ENCODE data around the gene NCAM1. TPM values are rescaled to one million over a fixed set of nuclear protein-coding genes. Genes with fewer than 3 reads are reported as not detected.

NCAM1 gene
- total RNA-seq, 1 donor from 2014 or later = 84.7 TPM

DNA sequence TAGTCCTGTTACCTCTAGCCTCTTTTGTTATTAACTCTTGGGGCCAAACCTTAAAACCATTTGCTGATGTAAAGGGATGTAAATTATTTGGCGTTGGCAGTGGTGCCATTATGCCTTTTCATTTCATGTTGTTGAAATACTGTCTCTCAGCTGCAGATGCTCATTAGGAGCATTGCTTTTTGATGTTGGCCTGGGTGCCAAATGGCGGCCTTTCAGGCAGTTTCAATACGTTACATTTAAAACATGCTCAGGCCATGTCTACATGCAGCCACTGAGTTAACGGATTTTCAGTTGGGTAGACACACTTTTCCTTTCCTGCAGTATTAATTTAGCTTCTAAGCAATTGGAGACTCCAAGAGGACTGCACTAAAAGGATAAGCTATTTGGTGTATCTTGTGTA, 5.3 kb downstream of the NCAM1 start:
- intact Hi-C loops (cut with DNase I) = no loop called here
- ATAC-seq = no peak
- no peak for DNase-seq (ENCODE audit: low spot score)

DNA sequence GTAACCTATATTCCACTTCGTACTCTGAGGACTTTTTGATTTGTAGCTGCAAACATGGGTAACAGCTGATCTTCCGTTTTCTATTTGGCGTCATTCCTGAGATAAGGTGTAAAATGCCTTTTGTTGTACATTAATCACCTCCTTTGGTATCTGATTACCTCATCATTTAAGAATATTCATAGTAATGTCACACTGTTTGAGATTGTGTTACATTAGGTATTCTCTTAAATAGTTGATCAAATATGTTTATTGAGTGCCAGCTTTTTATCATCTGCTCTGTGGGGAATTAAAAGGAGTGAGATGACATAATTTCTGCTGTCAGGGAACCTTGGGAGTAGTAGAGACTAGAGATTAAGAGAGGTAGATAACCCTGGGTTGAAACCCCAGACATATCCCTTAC, 5.9 kb downstream of the NCAM1 start:
- intact Hi-C loops (cut with DNase I) = no loop called here
- no peak for DNase-seq (ENCODE audit: low spot score)
- no peak for ATAC-seq

DNA sequence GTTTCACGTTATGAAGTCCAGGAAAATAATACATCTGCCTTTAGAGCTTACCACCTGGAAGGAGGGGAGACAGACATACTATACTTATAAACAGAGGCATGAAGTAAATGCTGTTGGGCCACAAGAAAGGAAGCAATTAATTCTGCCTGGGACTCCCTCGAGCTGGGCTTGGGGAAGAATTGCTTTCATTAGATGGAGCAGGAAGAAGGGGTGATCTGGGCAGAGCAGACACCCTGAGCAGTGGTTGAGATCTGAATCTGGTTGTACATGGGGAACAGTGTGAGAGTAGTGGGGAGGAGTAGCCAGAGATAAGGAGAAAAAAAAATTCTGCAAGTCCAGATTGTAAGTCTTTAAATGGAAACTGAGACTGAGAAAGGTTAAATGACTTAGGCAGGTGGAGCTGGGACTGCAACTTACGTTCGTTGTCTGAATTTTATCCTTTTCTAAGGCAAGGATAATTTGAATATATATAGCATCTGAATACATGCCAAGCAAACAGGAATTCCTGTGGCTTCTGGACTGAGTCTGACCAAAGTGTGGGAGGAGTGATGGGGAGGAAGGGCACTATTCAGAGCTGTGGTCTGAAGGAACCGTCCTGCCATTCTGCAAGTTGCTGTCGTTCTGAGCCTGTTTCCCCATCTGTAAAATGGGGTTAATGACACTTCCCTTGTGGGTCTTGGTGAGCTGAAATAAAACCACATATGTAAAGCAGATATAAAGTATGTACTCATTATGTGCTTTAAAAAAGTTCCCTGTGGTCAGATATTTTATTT, 7.9 kb downstream of the NCAM1 start:
- ATAC-seq (no peak), DNase-seq (ENCODE audit: low spot score) (no peak)
- intact Hi-C loops (cut with DNase I) = no loop called here

DNA sequence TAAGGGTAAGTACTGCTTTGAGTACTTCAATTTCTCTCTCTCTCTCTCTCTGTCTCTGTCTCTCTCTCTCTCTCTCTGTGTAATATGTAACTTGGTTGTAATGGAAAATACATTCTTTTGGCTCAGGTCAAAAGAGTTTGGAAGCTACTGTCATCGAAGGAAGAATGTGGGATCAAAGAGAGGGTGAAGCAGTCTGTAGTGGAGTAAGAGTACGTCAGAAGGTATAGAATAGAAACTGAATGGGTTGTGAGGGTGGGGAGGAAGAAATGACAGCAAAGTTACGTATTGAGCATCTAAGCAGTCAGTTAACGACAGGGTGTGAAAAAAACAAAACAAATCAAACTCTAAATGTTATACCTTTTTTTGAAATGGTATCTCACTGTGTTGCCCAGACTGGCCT, 10.0 kb downstream of the NCAM1 start:
- ATAC-seq (no peak), DNase-seq (ENCODE audit: low spot score) (no peak)
- intact Hi-C loops (cut with DNase I) = no loop called here

DNA sequence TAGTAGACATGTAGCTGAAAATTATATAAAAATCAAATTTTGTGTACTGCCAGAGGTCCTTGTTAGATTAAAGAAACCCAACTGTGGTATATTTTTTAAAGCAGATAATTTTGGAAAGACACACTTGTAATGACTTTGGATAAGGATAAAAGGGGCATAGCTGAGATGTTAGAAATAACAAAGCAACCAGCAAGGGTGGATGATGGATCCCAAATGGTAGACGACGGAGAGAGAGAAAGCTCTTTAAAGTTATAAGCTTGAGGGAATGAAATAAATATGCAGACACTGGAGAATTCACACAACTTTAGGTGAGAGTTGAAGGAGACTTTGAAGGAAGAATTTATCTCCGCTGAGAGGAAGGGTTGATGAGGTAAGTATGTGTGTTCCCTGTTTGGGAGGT, 10.6 kb downstream of the NCAM1 start:
- intact Hi-C loops (cut with DNase I) = no loop called here
- DNase-seq (ENCODE audit: low spot score) (no peak), ATAC-seq (no peak)

DNA sequence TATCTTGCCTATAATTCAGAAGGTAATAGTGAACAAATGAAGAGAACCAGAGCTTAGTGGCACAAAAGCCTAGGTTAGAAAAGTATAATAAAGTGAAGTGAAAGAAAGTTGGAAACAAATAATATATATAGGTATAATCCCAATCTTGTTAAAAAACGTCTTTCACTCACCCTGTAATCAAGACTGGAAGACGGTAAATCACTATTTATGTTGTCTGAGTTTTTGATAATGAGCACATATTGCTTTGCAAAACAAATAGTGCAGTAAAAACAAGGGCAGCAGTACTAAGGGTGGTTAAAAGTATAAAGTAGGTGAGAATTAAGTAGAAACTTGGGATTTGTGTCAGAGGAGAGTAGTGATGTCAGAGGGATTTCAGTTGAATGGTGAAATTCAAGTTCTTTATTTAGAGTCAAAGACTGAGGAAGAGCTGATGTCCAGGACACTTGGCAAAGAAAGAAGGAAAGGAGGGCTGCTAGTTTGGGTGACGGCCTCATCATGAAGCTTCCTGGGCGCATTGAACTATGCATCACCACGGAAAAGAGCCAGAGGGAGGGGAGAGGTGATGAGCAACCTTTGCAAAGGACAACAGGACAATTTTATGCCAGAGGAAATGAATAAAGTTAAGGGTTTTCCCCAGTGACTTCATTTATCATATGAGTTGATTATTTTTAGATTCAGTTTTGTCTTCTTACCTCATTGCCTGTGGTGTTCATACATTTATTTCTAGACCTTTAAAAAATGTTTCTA, 11.4 kb downstream of the NCAM1 start:
- no peak for ATAC-seq
- no peak for DNase-seq (ENCODE audit: low spot score)
- intact Hi-C loops (cut with DNase I) = no loop called here

DNA sequence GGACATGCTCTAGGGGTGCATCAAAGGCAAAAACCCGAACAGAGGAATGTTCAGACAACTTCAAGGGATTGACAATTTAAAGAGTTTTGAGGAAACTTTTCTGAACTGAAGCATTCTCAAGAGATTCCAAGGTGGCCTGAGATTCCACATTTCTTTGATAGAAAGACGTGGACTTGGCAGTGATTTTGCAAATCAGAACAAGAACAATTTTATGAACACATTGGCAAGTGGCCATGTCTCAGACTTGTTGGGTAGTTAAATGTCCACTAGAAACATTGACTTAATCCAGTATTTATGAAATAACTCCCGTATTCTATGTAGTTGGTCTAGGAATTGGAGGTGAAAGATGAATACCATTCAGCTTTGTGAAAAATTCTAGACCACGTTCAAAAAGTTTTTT, 13.8 kb downstream of the NCAM1 start:
- DNase-seq (ENCODE audit: low spot score) = no peak
- no peak for ATAC-seq
- intact Hi-C loops (cut with DNase I) = no loop called here

DNA sequence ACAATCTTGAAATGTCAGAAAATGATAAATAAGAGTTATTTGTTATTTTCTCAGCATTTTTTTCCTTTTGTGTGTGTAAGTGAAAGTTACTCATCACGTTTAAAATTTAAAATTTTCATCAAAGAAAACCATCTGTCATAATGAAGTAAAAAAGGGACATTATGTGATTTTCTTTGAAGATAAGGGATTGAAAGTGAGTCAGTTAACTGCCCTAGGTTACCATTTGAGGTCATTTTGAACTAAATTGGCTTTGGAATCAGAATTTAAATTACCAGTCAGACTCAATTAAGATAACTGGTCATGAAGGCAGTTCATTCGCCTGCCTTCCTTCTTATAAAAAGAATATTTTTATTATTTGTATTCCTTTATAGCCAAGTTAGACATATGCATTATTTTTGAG, 14.3 kb downstream of the NCAM1 start:
- DNase-seq (ENCODE audit: low spot score) = no peak
- no peak for ATAC-seq

DNA sequence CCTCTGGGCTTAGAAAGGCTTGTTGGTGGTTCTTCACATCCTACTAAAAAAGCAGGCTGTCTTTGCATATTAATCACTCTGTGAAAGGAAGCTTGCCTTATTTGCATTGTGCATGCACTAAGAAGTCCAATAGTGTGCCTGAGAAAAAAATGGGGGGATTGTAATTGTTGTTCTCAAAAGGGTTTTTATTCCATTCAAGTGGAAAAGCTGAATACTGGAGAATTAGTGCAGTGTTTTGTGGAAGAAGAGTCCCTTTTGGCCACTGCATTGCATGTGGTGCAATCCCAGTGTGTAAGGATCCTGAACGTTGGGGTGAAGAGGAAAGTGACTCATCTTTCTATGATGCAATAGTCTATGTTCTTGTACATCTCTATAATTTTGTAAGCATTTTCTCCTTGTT, 16.5 kb downstream of the NCAM1 start:
- peak; percentile 76 for ATAC-seq
- DNase-seq (ENCODE audit: low spot score) = no peak
- intact Hi-C loops (cut with DNase I) = no loop called here

More for the DNA sequence above, 14.3 kb downstream of the NCAM1 start:
- intact Hi-C loops (cut with DNase I) = no loop called here

DNA sequence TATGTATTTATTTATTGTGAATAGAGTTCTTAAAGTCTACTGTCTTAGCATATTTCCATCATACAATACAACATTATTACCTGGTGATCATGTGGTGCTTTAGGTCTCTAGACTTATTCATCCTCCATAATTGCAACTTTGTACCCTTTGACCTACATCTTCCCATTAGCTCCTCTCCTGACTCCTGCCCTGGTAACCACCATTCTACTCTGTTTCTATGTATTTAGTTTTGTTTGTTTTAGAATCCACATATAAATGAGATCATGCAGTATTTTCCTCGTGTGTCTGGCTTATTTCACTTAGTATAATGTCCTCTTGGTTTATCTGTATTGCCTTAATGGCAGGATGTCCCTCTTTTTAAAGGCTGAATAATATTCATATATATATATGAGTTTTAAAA, 22.7 kb downstream of the NCAM1 start:
- intact Hi-C loops (cut with DNase I) = no loop called here
- DNase-seq (ENCODE audit: low spot score) = no peak
- ATAC-seq = no peak

DNA sequence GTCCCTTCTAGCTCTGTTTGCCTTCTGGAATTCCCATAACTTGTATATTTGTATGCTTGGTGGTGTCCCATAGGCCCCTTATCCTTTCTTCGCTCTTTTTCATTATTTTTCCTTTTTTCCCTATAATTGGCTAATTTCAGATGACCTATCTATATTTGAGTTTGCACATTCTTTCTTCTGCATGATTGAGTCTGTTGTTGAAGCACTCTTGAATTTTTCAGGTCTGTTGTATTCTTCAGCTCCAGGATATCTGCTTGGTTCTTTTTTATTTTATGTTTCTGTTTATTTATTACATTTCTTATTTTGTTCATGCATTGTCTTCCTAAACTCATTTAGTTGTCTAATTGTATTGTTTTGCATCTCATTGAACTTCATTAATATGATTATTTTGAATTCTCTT, 28.0 kb downstream of the NCAM1 start:
- no peak for ATAC-seq
- intact Hi-C loops (cut with DNase I) = no loop called here
- no peak for DNase-seq (ENCODE audit: low spot score)

DNA sequence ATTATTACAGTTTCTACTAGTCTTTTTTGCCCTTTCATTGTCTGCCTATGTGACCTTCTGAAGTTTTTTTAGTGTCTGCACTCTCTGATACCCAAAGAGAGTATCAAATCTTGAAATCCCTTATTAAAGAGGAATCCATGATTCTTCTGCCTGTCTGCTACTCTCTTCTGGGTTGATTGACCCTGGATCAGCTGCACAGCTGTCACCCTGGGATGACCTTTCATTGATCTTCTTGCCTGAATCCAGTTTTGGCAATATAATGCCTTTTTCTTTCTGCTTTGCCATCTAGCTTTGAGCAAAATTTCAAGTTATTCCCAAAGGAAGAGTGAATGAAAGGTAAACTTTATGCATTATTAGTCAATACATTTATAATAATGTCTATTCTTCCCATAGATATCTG, 32.6 kb downstream of the NCAM1 start:
- DNase-seq (ENCODE audit: low spot score) (no peak), ATAC-seq (no peak)
- intact Hi-C loops (cut with DNase I) = no loop called here

DNA sequence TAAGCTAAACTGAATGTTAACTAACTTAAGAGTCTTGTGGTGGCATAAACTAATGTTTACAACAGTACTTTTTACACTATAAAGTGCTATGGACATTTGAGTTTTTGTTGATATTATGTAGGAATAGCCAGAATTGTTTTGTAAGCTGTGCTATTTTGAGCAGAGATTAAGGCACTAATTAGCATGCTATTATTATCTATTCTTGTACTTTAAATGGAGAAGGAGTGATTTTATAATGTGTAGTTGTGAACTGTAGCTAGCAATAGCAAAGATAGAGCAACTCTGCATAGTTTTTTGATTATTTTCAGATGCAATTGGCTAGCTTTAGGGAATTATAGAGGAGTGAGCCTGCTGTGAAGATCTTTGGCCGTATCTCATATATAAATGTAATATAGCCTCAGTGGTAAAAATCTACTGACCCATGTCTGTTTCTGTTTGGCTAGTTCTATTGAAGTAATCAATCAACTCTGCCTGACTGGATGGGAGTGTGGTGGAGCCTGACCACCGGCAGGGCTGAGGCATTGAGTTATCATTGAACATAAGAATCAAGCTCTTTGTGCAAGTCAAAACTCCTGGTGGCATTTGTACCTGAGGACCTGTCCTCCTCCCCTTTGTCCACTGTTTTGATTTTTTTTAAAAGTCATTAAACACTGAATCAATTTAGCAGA, 34.3 kb downstream of the NCAM1 start:
- ATAC-seq = no peak
- no peak for DNase-seq (ENCODE audit: low spot score)
- intact Hi-C loops (cut with DNase I) = no loop called here

DNA sequence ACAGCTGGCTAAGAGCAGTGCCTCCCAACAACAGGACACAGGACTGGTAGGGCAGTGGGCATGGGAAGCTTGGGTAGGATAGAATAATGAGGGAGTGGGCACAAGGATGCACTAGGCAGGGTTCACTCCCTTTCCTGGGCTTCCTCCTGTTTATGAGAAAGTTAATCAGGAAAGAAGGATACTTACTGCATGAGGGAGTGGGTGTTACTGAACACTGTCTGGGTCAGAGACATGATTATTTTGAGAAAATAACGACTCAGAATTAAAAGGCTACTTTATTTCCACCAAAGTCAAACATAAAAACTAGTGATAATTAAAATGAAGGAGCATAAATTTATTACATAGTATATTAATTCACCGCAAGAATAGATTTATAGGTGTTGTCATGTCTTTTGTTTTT, 35.8 kb downstream of the NCAM1 start:
- DNase-seq (ENCODE audit: low spot score) (no peak), ATAC-seq (no peak)
- intact Hi-C loops (cut with DNase I) = no loop called here

DNA sequence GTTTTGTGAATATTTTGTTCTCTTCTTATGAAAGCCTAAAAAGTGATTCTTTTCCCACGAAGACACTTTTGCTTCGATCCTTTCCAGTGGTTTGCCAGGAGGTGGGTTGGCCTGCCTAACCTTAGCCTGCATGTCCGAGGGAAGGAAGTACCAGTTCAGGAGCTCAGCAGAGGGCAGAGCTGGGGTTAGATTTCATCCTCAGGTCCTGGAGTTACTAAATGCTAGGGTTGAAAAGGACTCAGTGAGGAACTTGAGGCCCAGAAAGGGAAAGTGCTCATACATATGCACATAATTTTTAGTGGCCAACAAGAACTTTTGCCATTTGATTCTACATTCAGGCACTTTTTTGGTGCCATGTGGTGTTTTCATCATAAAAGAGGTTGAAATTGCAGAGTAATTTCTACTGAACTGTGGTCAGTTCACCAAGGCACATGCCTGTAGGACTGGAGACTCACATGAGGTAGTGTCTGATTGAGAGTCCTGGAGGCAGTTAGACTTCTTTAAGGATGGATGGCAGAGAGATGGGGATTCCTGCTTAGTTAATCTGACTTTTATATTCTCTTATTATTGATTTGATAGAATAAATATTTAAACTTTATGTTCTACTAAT, 36.7 kb downstream of the NCAM1 start:
- intact Hi-C loops (cut with DNase I) = no loop called here
- ATAC-seq (no peak), DNase-seq (ENCODE audit: low spot score) (no peak)

DNA sequence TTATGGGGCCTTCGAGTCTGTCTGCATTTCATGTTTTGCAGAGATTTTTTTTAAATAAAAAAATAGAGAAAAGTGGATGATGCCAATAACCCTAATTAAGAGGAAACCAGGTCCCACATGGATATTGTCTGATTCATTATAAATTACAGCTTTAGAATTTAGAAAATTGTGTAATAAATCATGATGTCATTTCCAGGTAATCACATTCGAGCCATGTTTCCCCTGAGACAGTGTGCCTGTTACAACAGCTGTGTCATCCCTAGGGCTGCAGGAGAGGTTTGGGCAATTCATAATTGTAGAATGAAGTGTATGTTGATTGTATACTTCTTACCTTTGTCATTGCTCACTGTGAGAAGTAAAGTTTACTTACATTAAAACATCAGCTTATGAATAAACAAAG, 38.3 kb downstream of the NCAM1 start:
- ATAC-seq (no peak), DNase-seq (ENCODE audit: low spot score) (no peak)
- intact Hi-C loops (cut with DNase I) = no loop called here

DNA sequence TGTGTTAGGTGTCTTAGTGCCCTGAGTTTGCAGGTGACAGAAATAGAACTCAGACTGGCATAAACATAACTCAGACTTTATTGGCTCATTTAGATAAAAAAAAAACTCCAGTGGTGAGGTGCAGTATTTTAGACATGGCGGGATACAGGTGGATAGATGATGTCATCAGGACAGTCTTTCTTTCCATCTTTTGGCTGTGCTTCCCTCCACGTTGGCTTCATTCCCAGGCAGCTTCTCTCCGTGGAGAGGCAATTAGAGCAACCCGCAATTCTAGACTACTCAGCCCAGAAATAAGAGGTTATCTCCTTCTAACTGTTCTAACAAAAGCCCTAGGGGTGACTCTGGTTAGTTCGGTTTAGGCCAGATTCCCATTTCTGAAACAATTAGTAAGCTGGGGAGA, 40.5 kb downstream of the NCAM1 start:
- ATAC-seq = no peak
- intact Hi-C loops (cut with DNase I) = no loop called here
- no peak for DNase-seq (ENCODE audit: low spot score)

DNA sequence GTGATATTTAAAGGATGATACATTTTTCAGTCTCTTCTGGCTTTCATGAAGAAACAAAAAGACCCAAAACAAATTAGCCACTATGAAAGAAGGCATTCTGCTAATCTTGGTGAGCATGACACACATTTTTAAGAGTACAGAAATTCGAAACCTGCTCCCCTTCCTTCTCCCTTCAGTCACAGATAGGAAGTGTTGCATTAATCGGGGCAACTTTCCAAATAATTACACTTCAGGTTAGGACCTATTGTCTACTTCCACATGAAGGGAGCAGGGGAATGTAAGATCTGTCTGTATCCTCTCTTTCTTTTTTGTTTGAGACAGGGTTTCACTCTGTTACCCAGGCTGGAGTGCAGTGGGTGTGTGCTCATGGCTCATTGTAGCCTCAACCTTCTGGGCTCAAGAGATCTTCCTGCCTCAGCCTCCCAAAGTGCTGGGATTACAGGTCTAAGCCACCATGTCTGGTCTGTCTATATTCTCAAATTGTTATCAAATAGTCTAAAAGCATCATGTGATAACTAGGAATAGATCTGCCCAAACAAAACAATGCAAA, 45.8 kb downstream of the NCAM1 start:
- no peak for DNase-seq (ENCODE audit: low spot score)
- intact Hi-C loops (cut with DNase I) = no loop called here
- ATAC-seq = no peak

DNA sequence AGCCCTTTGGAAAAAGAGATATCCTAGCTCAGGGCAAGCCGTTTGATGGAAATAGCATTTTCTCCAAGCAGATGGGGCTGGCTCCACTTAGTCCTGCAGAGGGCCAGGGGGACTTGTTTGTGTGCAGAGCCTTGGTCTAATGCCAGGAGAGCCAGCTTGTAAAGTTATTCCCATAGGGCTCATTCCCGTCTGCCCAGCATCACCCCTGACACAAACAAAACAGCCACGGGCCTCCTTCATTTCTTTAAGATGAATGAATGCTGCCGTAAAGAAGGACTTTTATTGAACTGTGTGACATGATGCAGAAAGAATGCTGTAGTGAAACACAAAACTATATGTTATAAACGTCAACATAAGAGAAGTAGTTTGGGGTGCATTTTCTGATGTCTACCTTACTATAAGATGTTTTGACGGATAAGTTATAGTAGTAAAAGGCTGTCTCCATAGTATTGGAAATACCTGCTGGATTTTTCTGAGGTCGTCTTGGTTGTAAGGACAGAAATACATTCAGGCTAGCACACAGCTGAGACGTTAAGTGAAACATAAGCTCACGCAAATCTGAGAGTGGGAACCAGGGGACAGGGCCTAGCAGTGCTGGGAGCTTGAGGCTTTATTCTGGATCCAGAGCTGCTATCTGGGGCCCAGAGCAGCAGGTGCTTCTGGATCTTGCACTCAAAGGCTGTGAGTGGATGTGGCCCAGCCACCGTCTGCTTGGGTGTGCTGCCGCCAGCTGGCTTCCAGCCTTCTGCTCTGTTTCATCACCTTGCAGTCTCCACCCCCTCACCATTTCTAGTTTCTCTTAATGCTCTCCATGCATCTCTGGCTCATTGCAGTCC, 53.3 kb downstream of the NCAM1 start:
- peak; percentile 36 for ATAC-seq
- no peak for DNase-seq (ENCODE audit: low spot score)

More for the DNA sequence above, 53.3 kb downstream of the NCAM1 start:
- intact Hi-C loops (cut with DNase I) = no loop called here
